HG02852 (cell line): ENCODE data around the gene HEYL.

ENCODE experiments used
- ATAC-seq: cut with Tn5 transposase; IDR thresholded peaks from one replicate; pipeline ENCODE4 v1.9.1; 2021; ENCODE audit warnings: mild to moderate bottlenecking, moderate library complexity; ENCODE audit not compliant: unreplicated experiment

The HEYL gene

DNA sequence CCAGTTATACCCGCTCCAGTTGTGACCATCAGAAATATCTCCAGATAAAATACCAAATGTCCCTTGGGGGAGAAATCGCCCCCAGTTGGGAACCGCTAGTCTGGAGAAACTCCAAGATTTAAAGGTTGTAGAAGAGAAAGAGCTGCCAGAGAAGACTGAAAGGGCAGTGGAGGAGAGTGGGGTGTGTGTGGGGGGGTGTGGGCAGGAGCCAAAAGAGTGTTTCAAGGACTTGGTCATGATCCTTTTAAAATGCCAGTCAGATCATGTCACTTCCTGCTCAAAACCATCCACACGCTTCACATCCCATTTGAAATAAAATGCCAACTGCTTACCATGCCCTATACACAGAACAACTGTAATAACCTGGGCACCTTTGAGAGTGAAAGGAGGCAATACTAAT is 3.4 kb upstream of the HEYL start:
- no peak for ATAC-seq

DNA sequence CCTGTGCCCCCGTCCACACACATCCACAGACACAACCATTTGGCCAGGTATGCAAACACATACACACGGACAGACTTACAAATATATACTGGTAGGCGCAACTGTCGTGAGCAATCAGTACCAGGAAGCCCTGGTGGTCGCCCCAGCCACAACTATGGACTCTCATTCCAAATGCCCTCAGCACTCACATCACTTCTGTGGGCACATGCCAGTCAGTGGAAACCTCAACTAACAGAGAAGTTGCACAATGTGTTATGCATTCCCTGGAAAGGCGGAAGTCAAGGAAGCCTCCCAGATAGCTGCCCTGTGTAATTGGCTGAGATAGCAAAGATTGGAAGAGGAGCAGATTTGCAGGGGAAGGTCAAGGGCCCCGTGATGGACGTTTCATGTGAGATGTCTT is 1.4 kb upstream of the HEYL start:
- ATAC-seq = no peak

- no peak for ATAC-seq
Observed at GRCh38 chr1:39638965-39639304, 508 bp downstream of the HEYL start.

DNA sequence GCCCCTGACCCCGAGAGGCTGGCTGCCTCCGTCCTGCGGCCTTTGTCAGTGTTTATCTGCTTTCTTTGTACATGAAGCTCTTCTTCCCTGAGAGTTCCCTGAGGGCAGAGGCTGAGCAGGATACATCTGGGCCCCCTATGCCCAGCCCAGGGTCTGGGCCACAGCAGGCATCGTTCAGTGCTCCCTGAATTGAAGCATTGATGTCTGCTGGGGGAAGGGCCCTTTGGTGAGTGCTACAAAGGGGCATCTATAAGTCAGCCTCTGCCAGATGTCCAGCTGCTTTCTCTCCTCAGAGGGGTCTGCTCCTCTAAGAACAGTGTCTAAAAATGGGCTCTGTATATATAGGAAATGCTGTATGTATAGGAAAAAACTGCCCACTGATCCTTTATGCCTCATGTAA is 2.1 kb downstream of the HEYL start:
- no peak for ATAC-seq

- no peak for ATAC-seq
Observed at GRCh38 chr1:39635871-39636210, 3.6 kb downstream of the HEYL start.

GRCh38 chr1:39635205-39635870 is 4.1 kb downstream of the HEYL start:
- no peak for ATAC-seq

DNA sequence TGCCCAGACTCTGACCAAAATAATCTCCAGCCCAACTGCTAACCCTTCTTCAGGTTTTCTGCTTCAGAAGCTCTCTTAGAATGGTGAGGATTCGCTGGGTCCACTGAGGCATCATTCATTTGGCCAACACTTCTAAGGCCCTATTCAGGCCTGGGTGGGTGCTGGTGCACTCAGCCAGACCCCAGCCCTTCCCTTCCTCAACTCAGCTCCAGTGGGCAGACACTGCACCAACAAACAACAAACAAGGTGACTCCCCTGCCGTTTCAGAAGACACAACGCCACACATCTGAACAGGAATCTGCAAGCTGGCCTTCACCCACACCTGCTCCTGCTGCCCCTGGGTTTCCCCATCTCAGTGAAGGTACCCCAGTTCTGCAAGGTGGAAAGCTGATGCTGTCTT is 6.0 kb downstream of the HEYL start:
- ATAC-seq = no peak

DNA sequence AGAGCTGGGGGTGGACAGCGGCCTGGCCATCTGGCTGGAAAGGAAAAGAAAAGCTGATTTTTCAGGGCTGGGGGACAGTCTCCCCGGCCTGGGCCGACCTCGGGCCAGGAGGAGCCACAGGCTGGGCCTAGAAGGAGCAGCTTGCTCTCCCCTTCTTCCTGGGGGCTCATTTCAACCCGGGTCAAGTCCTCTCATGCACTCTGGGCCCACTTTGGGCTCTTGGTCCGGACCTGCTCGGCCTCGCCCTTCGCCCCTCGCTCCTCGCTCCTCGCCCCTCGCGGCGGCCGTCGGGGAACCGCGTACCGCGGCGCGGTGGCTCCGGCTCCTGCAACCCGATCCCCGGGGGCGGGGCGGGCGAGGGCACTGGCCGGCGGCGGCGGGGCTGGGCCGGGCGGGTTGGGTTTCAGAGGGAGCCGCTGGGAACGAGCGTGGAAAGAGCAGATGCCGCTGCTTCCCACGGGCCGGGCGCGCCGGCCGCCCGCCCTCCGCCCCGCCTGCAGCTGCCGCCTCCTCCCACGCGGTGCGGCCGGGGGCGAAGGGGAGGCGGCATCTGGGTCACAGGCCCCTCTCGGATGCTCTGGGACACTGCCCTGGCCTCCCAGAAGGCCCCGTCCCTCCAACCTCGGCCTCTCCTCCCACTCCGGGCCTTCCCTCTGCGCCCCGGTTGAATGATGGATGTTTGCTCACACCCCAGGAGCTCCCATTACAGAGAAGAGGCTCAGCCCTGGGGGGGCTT is 6.6 kb downstream of the HEYL start:
- no peak for ATAC-seq

DNA sequence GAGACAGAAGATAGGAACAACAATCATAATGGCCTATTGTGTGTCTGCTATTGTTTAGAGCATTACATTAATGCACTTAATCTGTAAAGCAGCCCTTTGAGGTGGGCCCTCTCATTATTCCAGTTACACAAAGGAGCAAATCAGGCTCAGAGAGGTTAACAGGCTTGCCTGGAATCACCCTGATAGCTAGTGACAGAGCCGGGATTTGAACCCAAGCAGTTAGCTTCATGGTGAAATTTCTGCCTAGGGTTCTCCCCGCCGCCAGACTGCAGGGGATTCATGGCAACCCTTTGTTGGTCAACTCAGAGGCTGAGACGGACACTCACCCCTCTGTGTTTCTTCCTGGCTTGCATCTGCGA is 7.1 kb downstream of the HEYL start:
- no peak for ATAC-seq

DNA sequence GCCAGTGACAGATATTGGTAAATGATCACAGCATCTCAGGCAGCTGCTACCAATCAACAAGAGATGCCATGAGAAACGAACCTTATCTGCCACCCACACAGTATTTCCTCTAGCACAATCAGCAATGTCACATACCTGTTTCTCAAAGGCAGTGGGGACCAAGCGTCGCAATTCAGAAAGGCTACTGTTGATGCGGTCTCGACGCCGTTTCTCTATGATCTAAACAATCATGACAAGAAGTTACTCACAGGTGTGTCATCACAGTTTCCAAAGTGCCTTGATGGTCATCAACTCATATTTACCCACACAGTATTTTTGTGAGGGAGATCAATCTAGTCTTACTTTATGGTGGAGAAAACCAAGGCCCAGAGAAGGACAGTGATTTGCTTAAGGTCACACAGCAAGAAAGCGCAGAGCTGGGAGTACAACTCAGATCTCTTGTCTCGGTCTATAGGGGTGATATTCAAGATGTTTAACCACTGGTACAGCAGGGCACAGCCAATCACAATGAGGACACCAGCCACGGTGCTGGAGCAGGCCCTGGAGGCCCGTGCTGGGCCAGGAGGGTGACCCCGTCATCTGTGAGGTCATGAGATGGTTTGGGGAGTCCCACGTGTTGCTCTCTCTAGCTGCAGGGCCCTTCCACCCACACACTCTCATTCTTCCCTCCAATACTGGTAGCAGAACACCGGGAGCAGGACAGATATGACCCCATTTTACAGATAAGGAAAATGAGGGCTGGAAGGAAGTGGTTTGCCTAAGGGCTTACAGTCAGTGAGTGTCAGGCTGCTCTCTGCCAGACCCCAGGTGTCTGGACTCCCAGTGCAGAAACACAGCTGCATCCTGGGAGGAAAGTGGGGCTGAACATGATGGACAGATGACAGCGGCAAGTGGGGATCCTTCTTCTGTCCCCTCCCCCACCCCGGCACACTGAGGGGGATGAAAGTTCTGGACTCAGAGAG is 7.8 kb downstream of the HEYL start:
- no peak for ATAC-seq

DNA sequence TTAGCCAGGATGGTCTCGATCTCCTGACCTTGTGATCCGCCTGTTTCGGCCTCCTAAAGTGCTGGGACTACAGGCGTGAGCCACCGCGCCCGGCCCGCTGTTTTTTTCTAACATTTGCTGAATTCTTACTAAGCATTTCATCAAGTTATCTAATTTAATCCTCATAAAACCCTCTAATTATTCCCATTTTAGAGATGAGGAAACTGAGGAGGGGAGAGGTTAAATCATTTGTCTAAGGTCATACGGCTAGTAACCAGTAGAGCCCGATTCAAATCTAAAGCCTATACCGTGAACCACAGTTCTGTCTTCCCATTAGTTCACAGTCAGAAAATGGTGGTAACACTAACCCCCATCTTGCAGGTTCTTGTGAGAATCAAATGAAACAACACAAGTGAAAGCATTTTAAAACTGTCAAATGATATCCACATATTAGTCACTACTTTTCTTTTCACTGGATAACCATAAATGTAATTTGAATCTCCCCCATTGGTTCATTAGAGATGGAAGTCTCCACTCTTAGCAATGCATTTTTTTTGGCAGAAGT is 10.6 kb downstream of the HEYL start:
- no peak for ATAC-seq

GRCh38 chr1:39626646-39627045 is 12.8 kb downstream of the HEYL start:
- ATAC-seq = no peak

- ATAC-seq = no peak
Observed at GRCh38 chr1:39625462-39626273, 13.8 kb downstream of the HEYL start.

DNA sequence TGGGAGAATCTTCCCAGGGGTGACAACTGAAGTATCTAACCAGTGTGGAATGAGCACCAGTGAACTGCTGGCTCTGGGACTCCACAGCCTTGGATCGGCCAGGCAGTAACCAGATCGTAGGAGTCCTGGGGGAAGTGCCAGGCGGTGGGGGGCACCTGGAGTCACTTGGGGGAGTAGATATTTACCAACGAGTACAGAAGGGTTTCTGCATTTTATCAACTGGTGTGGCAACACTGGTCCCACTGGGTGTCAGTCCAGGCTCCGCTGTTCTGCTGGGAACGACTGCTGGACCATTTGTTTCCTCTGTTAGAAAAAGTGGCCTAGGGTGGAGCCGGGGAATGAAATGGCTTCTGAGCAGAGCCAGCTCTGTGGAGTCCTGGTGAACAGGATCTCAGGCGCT is 14.4 kb downstream of the HEYL start:
- ATAC-seq = no peak

GRCh38 chr1:39623053-39623452 is 16.4 kb downstream of the HEYL start:
- no peak for ATAC-seq

- no peak for ATAC-seq
Observed at GRCh38 chr1:39622427-39622826, 17.0 kb downstream of the HEYL start.

DNA sequence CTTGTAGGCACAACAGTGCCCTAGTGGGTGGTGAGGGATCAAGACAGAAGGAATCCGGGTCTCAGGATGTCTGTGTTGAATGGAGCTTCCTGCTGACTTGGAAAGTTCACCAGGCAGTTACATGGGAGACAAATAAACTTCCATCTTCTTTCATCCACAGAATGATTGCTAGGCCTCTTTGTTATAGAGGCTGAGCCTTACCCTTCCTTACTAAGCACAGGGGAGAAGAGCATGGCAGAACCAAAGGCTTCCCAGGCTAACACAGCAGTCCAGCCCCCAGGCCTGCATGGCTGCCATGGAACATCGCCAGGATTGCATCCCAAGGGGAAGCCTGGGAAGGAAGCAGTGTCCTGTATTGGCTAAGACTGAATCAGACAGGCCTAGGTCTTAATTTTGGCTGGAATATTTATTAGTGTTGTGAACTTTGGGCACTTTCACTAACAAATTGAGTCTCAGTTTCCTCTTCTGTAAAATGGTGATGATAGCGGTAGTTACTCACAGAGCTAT is 18.7 kb downstream of the HEYL start:
- no peak for ATAC-seq

GRCh38 chr1:39617488-39618049 is 21.9 kb downstream of the HEYL start:
- ATAC-seq = no peak

GRCh38 chr1:39615086-39615673 is 24.3 kb downstream of the HEYL start:
- no peak for ATAC-seq

- no peak for ATAC-seq
Observed at GRCh38 chr1:39614488-39614887, 25.0 kb downstream of the HEYL start.
